ENCODE results near the gene PGGHG.

Gene PGGHG

GRCh38 chr11:342328-342727 is 53.4 kb downstream of the PGGHG start:
- in situ Hi-C loops (cut with HindIII; ENCODE audit: low sequenced_read_pairs): no loop called here

- in situ Hi-C loops (cut with HindIII; ENCODE audit: low sequenced_read_pairs): no loop called here
Observed at GRCh38 chr11:344836-345578, 56.1 kb downstream of the PGGHG start.

All from endothelial cell of hepatic sinusoid (primary cell).